Heart left ventricle (tissue), 16 donors: ENCODE measurements around the gene DCDC2C. TPM values are rescaled to one million over a fixed set of nuclear protein-coding genes. Genes with fewer than 3 reads are reported as not detected.
A peak's percentile ranks its signal among the peaks of the same experiment; 100 is the strongest.

Experiments
- ATAC-seq, 4 donors: fragments of 200-7000 bp; cut with Tn5 transposase; one replicate each; pipeline ENCODE4 v1.9.1; 2020 to 2022; ENCODE audit warnings: moderate library complexity in 4 of 4, mild to moderate bottlenecking in 3 of 4, moderate number of reproducible peaks in 1 of 4
- DNase-seq, 5 donors: peaks; one replicate each; pipeline ENCODE4 v3.0.0-alpha.2; 2020
- H3K27ac ChIP-seq, 12 donors: fragments of 200-600 bp; sonication (generic) in 4 of 12; one replicate each; pipeline versions ENCODE4 v1.5.0 to v1.8.0; 2016 to 2022; ENCODE audit warnings: mild to moderate bottlenecking in 2 of 12
- H3K27me3 ChIP-seq, 9 donors: fragments of 200-600 bp; sonication (generic) in 2 of 9; one replicate each; pipeline versions ENCODE4 v1.5.1 to v1.8.0; 2016 to 2022; ENCODE audit warnings: mild to moderate bottlenecking in 3 of 9
- H3K36me3 ChIP-seq, 9 donors: fragments of 200-600 bp; sonication (generic) in 2 of 9; one replicate each; pipeline versions ENCODE4 v1.5.0 to v1.8.0; 2018 to 2022; ENCODE audit warnings: mild to moderate bottlenecking in 2 of 9
- H3K4me1 ChIP-seq, 12 donors: fragments of 200-600 bp; sonication (generic) in 4 of 12; one replicate each; pipeline versions ENCODE4 v1.5.0 to v1.8.0; 2016 to 2022; ENCODE audit warnings: mild to moderate bottlenecking in 3 of 12
- H3K4me3 ChIP-seq, 12 donors: fragments of 200-600 bp; sonication (generic) in 4 of 12; one replicate each; pipeline versions ENCODE4 v1.5.0 to v1.8.0; 2017 to 2022; ENCODE audit warnings: mild to moderate bottlenecking in 9 of 12, moderate library complexity in 4 of 12
- H3K9me3 ChIP-seq, 12 donors: fragments of 200-600 bp; sonication (generic) in 4 of 12; one replicate each; pipeline versions ENCODE4 v1.5.0 to v1.8.0; 2016 to 2022; ENCODE audit warnings: mild to moderate bottlenecking in 1 of 12
- CTCF ChIP-seq, 12 donors: fragments of 200-600 bp; sonication (generic) in 4 of 12; IDR thresholded peaks; one replicate each; pipeline versions ENCODE4 v1.5.0 to v1.8.0; 2018 to 2022; ENCODE audit warnings: antibody characterized with exemption in 12 of 12, mild to moderate bottlenecking in 5 of 12
- POLR2A ChIP-seq, 2 donors: fragments of 450-650 bp; IDR thresholded peaks; one replicate each; pipeline ENCODE4 v1.6.1; 2017; ENCODE audit warnings: antibody characterized with exemption in 2 of 2, mild to moderate bottlenecking in 2 of 2, moderate library complexity in 2 of 2
- WGBS, 4 donors: extraction: QIAGEN DNeasy Blood & Tissue Kit in 2 of 4; methylation state at CpG; one replicate each; pipeline versions ENCODE4 v1.1.5 to v1.1.7; 2013 to 2018; 5-methylcytosine and 5-hydroxymethylcytosine counted together
- intact Hi-C, 10 donors: fragments of 100-400 bp; cut with DNase I; formaldehyde crosslinking; loops; one replicate each; pipeline versions ENCODE4 v1.11.1 to v1.14.2; 2022
- polyA plus RNA-seq, 2 donors: library from polyadenylated mRNA; stranded (reverse); fragments of 200-250 nt; gene quantifications; one replicate each; pipeline ENCODE4 v1.2.3, GENCODE V29; 2013
- total RNA-seq, 9 donors: library from RNA; depleted of rRNA in 2 of 9; stranded (reverse); fragments of >200 nt in 2 of 9; fragmentation: NEBNext Ultra II Directional in 3 of 9; extraction: Animal tissue kit (Norgen Biotek cat#: 25700) in 3 of 9; gene quantifications; one replicate each; pipeline versions ENCODE4 v1.1.0 to v1.2.4, GENCODE V29; 2016 to 2023
- donor health status: ischemic (EF 13 %, LVEDD 7.1; RV severe dilation, severe dysfunction).
- donor health status: healthy with polysubstance abuse.
- donor health status: DM: no; HTN: yes; CAD: no.
- donor health status: DM: no; HTN: no; CAD: no.
- donor health status: ischemic (EF 25% LVEDD 6.9; RV normal size, moderate dysfunction).
- donor health status: ischemic (EF 25% LVEDD 5.7; RV mildly dilated, moderate dysfunction).
- donor health status: healthy.
- donor health status: DM: yes; HTN: yes; CAD: no.
- donor health status: ischemic (EF 35%, LVEDD 5.7; RV mildly dilated, moderate dysfunction).
- donor health status: nonischemic (EF 11% LVEDD 7.7; RV severe dilation, severe dysfunction).
- donor health status: DM: yes; HTN: yes; CAD: no.
- donor health status: PGD.
- donor health status: ischemic (EF 29% LVEDD 5.4; RV normal size, mild dysfunction).
- donor health status: nonischemic (EF 23%, LVEDD 6.1; RV moderate dilation, normal function).

The DCDC2C gene
- total and polyA plus RNA-seq, 11 donors = not detected

- DNase-seq = no peak
- Histone ChIP-seq H3K9me3 (no peaks in the 10 kb centered on the region), H3K4me1 (peaks cover 0 to 7% (median 0%) of the 10 kb centered on the region in 12 donors), H3K36me3 (no peaks in the 10 kb centered on the region), H3K27ac (no peak overlapping the region), H3K4me3 (peak overlapping the region in 2 of 12 donors; percentile 5 to 21), H3K27me3 (peaks cover 0 to 5% (median 0%) of the 10 kb centered on the region in 9 donors)
- TF ChIP-seq POLR2A (IDR thresholded peaks at IDR 0.05) (no peak), CTCF (IDR thresholded peaks at IDR 0.05) (no peak)
- intact Hi-C loops = no loop called here
- peak in 3 of 4 donors; percentile 31 to 47 (median 35) for ATAC-seq
- WGBS, 4 donors = 27 to 46% (median 41%) methylated on average over 22 to 23 of the region's 23 CpGs
Observed at GRCh38 chr2:3667151-3667631, 36.2 kb upstream of the DCDC2C start.

GRCh38 chr2:3669656-3670055, 33.7 kb upstream of the DCDC2C start:
- ATAC-seq (no peak), DNase-seq (no peak)
- Histone ChIP-seq H3K4me3 (no peak overlapping the region), H3K36me3 (no peaks in the 10 kb centered on the region), H3K9me3 (no peaks in the 10 kb centered on the region), H3K27me3 (peaks cover 0 to 5% (median 0%) of the 10 kb centered on the region in 9 donors), H3K27ac (no peak overlapping the region), H3K4me1 (peaks cover 0 to 7% (median 0%) of the 10 kb centered on the region in 12 donors)
- TF ChIP-seq POLR2A (IDR thresholded peaks at IDR 0.05) (no peak), CTCF (IDR thresholded peaks at IDR 0.05) (no peak)
- WGBS, 4 donors = 88 to 94% (median 92%) methylated on average over 8 of the region's 8 CpGs
- intact Hi-C loops = no loop called here

GRCh38 chr2:3670376-3670775, 33.0 kb upstream of the DCDC2C start:
- Histone ChIP-seq H3K27me3 (peaks cover 0 to 5% (median 0%) of the 10 kb centered on the region in 9 donors), H3K4me1 (peaks cover 0 to 7% (median 0%) of the 10 kb centered on the region in 12 donors), H3K4me3 (no peak overlapping the region), H3K27ac (no peak overlapping the region), H3K36me3 (no peaks in the 10 kb centered on the region), H3K9me3 (no peaks in the 10 kb centered on the region)
- TF ChIP-seq CTCF (IDR thresholded peaks at IDR 0.05) = no peak
- no peak for TF ChIP-seq POLR2A (IDR thresholded peaks at IDR 0.05)
- DNase-seq (no peak), ATAC-seq (no peak)
- intact Hi-C loops = no loop called here
- WGBS, 4 donors = 89 to 92% (median 90%) methylated on average over 15 of the region's 15 CpGs

GRCh38 chr2:3670941-3671340, 32.4 kb upstream of the DCDC2C start:
- Histone ChIP-seq H3K27ac (no peak overlapping the region), H3K27me3 (peaks cover 0 to 5% (median 0%) of the 10 kb centered on the region in 9 donors), H3K36me3 (no peaks in the 10 kb centered on the region), H3K4me3 (no peak overlapping the region), H3K9me3 (no peaks in the 10 kb centered on the region), H3K4me1 (peaks cover 0 to 7% (median 0%) of the 10 kb centered on the region in 12 donors)
- TF ChIP-seq CTCF (IDR thresholded peaks at IDR 0.05) (no peak), POLR2A (IDR thresholded peaks at IDR 0.05) (no peak)
- ATAC-seq (no peak), DNase-seq (no peak)
- WGBS, 4 donors = 85 to 89% (median 86%) methylated on average over 11 of the region's 11 CpGs
- intact Hi-C loops = no loop called here
